H54 (cell line): Measurements from ENCODE around the gene ENTR1.

ENCODE experiments used
- DNase-seq: peaks from one replicate; pipeline ENCODE4 v3.0.0; 2011; ENCODE audit warnings: low spot score, mixed read lengths; ENCODE audit not compliant: insufficient read length
- FAIRE-seq: peaks from 3 replicates; lab custom pipeline; 2011; peaks lifted over from hg19 to GRCh38; lab: Jason Lieb, UNC
- POLR2A ChIP-seq: IDR thresholded peaks from 2 replicates; pipeline ENCODE4 v1.6.1; 2011; ENCODE audit warnings: low read depth, mild to moderate bottlenecking, low read length

ENTR1 gene

DNA sequence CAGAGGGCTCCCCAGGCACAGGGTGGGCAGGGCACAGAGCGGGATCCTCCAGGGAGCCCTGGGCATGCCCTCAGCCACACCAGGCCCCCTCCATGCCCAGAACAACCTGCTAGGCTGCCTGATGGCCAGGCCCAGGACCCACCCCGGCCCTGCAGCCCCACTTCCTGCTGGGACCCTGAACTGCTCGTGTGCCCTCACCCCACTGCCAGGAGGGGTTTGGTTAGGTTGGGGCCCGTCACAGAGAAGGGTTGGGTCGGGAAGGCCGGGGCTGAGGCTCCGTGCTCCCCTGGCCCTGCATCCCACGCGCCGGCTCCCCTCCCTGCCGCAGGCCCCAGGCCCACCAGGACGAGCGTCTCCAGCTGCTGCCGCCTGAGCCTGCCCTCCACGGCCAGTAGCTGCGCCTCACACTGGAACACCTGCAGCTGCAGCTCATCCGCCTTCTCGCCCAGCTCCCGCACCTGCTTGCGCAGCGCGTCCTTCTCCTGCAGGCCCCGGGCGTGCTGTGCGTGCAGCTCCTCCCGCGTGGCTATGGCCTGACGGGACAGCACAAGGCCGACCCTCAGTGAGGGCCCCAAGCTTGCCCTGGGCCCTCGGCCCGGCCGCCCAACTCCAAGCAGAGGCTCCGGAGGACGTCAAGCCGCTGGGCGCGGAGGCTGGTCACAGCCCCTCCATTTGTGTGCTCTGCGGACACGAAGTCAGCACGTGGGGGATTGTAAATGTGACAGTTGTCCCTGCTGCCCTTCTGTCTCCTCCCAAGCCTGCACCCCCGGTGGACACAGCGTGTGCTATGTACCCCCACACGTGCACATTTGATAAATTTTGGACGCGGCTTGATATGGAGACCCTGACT, 42.9 kb downstream of the ENTR1 start:
- FAIRE-seq (no peak), DNase-seq (no peak)
- TF ChIP-seq POLR2A = no peak

DNA sequence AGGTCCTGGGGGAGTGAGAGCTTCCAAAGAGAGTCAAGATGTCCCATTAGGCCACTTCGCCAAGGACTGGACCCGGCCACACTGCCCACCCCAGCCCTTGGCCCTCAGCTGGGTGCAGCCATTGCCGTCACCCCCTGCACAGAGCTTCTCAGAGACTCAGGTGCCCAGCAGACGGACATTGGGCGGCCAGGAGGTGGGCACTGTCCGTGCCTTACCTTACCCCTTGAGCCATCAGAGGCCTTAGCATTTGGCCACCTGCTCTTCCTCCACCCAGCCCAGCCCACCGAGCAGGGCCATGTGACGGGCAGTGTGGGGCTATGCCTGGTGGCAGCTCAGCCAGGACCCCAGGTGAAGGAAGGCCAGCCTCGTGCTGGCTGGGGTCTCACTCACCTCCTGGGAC, 43.6 kb downstream of the ENTR1 start:
- no peak for FAIRE-seq
- no peak for DNase-seq
- no peak for TF ChIP-seq POLR2A

GRCh38 chr9:136365775-136366222, 44.6 kb downstream of the ENTR1 start:
- DNase-seq = no peak
- TF ChIP-seq POLR2A = no peak
- no peak for FAIRE-seq

- TF ChIP-seq POLR2A = no peak
- no peak for DNase-seq
- no peak for FAIRE-seq
Observed at GRCh38 chr9:136364942-136365774, 45.3 kb downstream of the ENTR1 start.

DNA sequence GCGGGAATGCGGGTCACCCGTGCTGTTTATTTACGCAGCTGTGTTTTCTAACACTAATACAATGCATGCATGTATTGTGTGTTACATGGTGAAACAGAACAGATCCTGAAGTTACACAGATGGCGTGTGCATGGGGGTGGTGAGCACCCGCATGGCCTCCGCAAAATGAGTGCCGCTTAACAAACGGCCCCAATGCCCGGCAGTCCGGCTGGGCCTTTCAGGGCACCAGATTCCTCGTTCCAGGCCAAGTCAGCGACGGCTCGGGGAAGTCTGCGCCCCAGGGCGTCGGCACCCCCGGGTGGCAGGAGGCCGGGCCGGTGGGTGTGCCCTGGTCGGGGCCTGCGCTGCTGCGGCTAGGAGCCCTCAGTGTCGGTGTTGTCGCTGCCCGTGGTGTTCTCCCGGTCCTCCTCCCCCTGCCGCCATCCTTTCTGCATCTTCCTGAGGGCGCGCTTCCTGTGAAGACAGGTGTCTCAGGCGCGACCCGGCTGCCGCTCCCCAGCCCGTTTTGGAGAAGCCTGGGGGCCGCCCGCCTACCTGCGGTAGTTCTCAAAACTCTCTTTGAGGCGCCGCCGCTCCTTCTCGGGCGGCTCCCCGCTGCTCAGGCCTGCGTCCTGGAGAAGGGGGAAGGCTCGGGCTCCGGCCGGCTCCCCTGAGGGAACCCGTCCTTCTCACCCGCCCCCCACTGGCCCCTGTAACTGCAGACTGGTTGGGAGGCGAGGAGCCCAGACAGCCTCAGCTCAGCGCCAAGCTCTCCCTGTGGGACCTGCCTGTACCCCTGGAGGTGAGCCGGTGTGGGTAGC, 46.3 kb downstream of the ENTR1 start:
- FAIRE-seq = no peak
- 0 out of 2 replicates have a peak, but pooled peaks have one; percentile 6 for TF ChIP-seq POLR2A
- no peak for DNase-seq

DNA sequence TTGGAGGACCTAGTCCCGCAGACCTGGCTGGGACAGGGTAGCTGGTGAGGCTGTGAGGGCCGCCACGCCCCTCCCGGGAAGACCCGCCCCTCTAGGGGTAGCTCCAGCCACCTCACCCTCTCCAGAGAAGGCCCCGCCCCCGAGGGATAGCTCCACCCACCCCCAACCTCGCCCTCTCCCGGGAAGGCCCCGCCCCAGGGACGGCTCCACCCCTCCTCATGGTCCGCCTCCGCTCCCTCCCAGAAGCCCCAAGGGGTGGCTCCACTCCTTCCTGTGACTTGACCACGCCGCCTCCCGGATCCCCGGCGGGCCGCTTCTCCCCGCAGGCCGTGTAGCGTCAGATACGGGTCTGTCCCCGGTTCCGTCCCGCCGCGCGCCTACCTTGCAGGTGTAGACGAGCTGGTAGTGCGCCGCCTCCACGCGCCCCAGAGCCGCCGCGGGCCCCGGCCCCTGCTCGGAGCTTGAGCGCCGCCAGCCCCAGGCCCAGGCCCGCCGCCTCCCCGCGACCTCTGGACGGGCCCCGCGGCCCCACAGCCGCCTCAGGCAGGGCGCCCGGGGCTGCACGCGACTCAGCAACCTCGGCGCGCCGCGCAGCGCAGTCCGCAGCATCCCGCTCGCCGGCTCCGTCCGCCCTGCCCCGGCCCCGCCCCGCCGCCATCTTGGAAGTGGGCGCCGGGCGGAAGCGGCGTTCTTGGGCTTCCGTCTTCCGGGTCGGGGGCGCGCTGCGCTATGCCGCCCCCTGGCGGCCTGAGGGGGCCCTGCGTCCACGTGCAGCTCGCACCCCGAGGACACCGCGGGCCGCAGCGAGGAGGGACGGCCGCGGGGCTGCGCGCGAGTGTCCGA, 47.1 kb downstream of the ENTR1 start, which contains the start of gene DNLZ:
TSS of gene DNLZ (minus strand) at position 639 of the 843 bp plus-strand sequence. CDS start at position 609, 30 bp downstream.
- DNase-seq (peak; percentile 100), FAIRE-seq (peak; percentile 92)
- peak; percentile 71 for TF ChIP-seq POLR2A

DNA sequence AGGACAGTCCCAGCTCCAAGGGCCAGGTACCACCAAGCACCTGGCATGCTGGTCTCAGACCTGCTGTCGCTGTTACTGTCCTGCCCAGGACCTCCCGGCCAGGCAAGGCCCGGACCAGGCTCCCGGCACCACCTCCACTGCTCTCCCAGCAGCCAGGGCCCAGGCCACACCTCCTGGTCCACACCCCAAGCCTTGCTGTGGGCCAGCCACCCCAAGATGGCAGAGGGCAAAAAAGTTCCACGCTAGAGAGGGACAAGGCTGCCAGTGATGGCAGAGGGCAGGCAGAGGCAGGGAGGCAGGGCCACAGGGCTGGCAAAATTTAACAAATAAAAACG, 48.0 kb downstream of the ENTR1 start:
- DNase-seq (no peak), FAIRE-seq (no peak)
- no peak for TF ChIP-seq POLR2A

GRCh38 chr9:136361754-136362449, 48.5 kb downstream of the ENTR1 start:
- no peak for TF ChIP-seq POLR2A
- DNase-seq (no peak), FAIRE-seq (no peak)

DNA sequence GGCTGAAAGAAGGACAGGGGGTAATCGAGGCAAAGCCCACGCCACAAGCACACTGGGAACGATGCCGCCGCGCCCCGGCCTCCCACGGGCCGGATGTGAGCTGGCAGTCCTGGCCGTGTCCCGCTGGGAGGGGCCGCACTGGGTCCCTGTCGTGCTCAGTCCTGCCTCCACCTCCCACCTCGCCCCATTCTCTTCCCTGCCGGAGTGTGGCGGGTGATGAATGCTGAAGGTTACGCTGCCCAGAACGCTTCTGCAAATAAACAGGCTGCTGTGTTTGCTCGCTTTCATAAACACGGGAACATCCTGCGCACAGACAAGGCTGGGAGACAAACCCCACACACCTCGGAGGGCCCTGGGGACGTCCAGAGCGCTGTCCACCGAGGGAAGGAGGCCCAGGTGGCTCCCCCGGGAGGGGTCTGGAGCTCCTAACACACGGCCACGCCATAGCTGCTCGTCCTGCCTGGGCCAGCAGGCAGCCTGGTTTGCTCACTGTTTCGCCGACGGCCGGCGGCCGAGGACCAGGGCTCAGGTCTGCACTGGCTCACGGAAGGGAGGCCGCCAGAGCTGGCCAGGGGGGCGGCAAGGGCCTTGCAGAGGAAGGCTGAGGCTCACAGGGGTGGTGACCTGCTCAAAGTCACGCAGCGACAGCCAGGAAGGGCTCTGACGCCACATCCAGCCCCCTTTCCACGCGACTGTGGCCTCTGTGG, 49.2 kb downstream of the ENTR1 start:
- no peak for TF ChIP-seq POLR2A
- FAIRE-seq = no peak
- DNase-seq = no peak

DNA sequence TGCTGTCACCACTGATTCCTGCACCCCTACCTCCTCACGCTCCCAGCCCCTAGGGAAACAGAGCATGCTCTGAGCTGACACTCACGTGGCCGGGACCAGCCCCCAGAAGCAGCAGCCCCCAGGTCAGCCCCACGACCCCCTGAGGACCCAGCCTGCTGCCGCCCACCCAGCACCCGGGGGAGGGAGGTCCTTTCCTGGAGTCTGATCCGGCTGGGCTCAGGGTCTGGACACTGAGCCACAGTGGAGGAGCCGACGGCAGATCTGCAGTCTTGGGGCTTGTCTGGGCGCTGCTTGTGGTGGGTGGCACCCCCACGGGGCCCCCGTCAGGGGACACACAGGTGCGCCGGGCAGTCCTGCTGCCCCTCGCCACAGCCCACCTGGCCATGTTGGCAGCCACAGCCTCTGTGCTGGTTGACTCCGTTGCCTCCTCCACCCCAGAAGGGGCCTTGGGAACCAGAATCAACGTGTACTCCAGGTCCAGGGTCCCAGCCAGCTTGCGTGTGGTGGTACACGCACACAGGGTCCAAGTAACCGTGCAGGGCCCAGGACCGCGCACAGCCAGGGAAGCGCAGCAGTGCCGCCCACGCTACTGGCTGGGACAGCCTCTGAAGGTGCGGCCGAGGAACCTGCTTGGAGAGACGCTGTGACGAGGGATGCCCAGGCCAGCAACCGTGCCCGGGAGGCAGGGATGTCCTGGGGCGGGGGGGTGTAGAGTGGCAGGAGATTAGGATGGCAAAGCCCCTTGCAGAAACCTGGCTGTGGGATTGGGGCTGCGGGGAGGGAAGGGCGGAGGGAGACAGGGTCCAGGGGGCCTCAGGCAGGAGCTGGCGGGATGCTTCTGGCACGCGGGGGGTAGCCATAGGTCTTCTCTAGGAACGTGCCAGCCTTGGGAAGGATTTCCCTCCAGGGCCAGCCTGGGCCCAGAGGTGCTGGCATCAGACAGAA, 50.4 kb downstream of the ENTR1 start:
- TF ChIP-seq POLR2A = no peak
- DNase-seq (no peak), FAIRE-seq (no peak)

DNA sequence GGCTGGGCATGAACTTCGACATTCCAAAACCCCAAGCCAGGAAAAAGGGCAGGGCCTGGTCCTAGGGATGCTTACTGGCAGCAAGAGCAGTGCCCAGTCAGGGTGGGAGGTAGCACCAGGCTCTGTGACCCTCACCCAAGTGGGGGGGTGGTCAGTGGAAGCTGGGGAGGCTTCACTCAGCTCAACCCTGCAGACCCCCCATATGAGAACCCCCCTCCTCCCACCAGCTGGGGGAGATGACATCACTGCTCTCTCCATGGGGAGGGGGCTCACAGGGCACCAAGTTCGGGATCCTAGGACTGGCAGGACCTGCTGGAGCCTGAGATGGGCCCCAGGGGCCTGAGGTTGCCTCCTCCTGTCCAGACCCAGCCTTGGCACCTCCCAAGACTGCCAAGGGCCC, 51.5 kb downstream of the ENTR1 start:
- no peak for DNase-seq
- no peak for FAIRE-seq
- no peak for TF ChIP-seq POLR2A
